K562 (cell line): ENCODE data around the gene PPP1R2B. TPM values are rescaled to one million over a fixed set of nuclear protein-coding genes. Genes with fewer than 3 reads are reported as not detected.

Experiments
- HNRNPL ChIP-seq: fragments of 200-400 bp; formaldehyde crosslinking; IDR thresholded peaks from 2 replicates; pipeline ENCODE4 v1.6.1; 2017; ENCODE audit warnings: low read depth, mild to moderate bottlenecking, low read length
- KLF13 ChIP-seq: fragments of 450-650 bp; IDR thresholded peaks from 2 replicates; pipeline ENCODE4 v1.6.1; 2016; ENCODE audit warnings: missing genetic modification characterization, low read depth, mild to moderate bottlenecking, missing compliant biosample characterization, moderate library complexity, borderline replicate concordance
- POLR2H ChIP-seq: IDR thresholded peaks from 2 replicates; pipeline ENCODE4 v1.6.1; 2016; ENCODE audit warnings: missing genetic modification characterization, low read depth, mild to moderate bottlenecking, control low read depth, missing compliant biosample characterization, moderate library complexity
- PRDM10 ChIP-seq: fragments of 450-650 bp; IDR thresholded peaks from 2 replicates; pipeline ENCODE4 v1.6.1; 2018; ENCODE audit not compliant: partially characterized antibody
- PRMT5 ChIP-seq: sonication (generic); formaldehyde crosslinking; IDR thresholded peaks from 2 replicates; pipeline ENCODE4 v1.5.0; 2020; ENCODE audit warnings: missing genetic modification reagents
- SRSF7 ChIP-seq: fragments of 200-400 bp; formaldehyde crosslinking; optimal IDR thresholded peaks from 2 replicates; pipeline ENCODE3; 2017; ENCODE audit warnings: mild to moderate bottlenecking, low read depth, low read length
- ZNF318 ChIP-seq, 2 experiments: fragments of 450-650 bp; IDR thresholded peaks; 2 replicates each; pipeline ENCODE4 v1.6.1; 2016; ENCODE audit warnings: mild to moderate bottlenecking in 2 of 2, borderline replicate concordance in 1 of 2, low read depth in 1 of 2, moderate library complexity in 1 of 2
- ZNF398 ChIP-seq: fragments of 250-450 bp; sonication (Bioruptor Pico); IDR thresholded peaks from 2 replicates; pipeline ENCODE4 v1.8.0; 2021; ENCODE audit warnings: moderate library complexity, mild to moderate bottlenecking, inconsistent platforms
- polyA plus RNA-seq, 8 experiments: library from polyadenylated mRNA; depleted of rRNA in 4 of 8; stranded (reverse) in 5 of 8; unstranded in 3 of 8; fragments of >200 nt; fragmentation: Nextera tagmentation in 2 of 8; fragmentation: Illumina TruSeq in 1 of 8; extraction: Ambion mirVana in 2 of 8; extraction: Trizol in 1 of 8; gene quantifications; 2 replicates each; pipeline versions ENCODE4 v1.2.1 to v1.2.3, GENCODE V29; 2011 to 2014; ENCODE audit warnings: inconsistent platforms in 1 of 8, missing spikeins in 1 of 8
- total RNA-seq, 7 experiments: library from RNA; depleted of rRNA in 6 of 7; stranded (reverse); fragments of >200 nt in 6 of 7; fragmentation: Illumina TruSeq in 2 of 7; extraction: Trizol in 2 of 7; gene quantifications; 2 replicates each; pipeline versions ENCODE4 v1.2.1 to v1.2.3, GENCODE V29; 2011 to 2021; ENCODE audit warnings: low replicate concordance in 1 of 7

Gene PPP1R2B
- total and polyA plus RNA-seq, 9 of the 15 experiments (the other 6 are each of a cell fraction or from before 2014, with no cell fraction given), result 0.06 to 0.11 TPM; not detected in 7

- TF ChIP-seq ZNF318 (IDR thresholded peaks at IDR 0.05; ENCODE audit: borderline replicate concordance in 1 of 2, low read depth in 1 of 2), result no peak
- TF ChIP-seq PRDM10, result no peak
- TF ChIP-seq ZNF398, result no peak
- TF ChIP-seq KLF13 (tag), result no peak
- TF ChIP-seq HNRNPL, result no peak
- no peak for TF ChIP-seq PRMT5
- no peak for TF ChIP-seq POLR2H
- TF ChIP-seq SRSF7, result no peak
Observed at GRCh38 chr5:156870498-156870839, 20.4 kb downstream of the PPP1R2B start (continued).
